ENCODE data around the gene DENND5A. TPM values are rescaled to one million over a fixed set of nuclear protein-coding genes. Genes with fewer than 3 reads are reported as not detected.

Gene DENND5A
- total and polyA plus RNA-seq, 4 donors = 7.9 to 45.8 (median 18.2) TPM

DNA sequence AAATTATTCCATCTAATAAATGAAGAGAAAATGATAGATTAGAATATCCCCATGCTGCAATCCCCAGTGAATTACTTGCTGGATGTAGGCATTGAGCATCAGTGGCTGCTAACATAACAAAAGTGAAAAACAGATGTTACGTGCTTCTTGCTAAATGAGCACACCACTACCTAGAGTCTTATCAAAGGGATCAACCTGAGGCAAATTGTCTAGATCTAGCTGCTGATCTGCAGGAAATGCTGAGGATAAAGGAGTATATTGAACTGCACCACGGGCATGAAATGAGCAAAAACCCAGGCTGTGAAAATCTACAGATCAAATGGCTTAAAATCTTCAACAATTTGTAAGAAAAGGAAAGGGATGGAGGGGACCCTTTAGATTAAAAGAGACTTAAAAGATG is 128.4 kb downstream of the DENND5A start:
- Histone ChIP-seq H3K9me3 (ENCODE audit: control insufficient read depth in 4 of 4, low read length in 3 of 4) (no peaks in the 10 kb centered on the region), H3K36me3 (ENCODE audit: control insufficient read depth in 4 of 4, insufficient read depth in 3 of 4, low read depth in 1 of 4, low read length in 3 of 4) (peaks cover 2 to 13% (median 3%) of the 10 kb centered on the region in 4 donors), H3K27ac (ENCODE audit: low read depth in 1 of 2, low read length in 2 of 2) (no peak overlapping the region), H3K27me3 (ENCODE audit: control insufficient read depth in 4 of 4, insufficient read depth in 4 of 4, low read length in 3 of 4) (no peaks in the 10 kb centered on the region), H3K4me3 (ENCODE audit: low read depth in 1 of 3, low read length in 3 of 3) (no peak overlapping the region), H3K4me1 (ENCODE audit: control insufficient read depth in 4 of 4, insufficient read depth in 4 of 4, low read length in 3 of 4) (peaks cover 0 to 23% (median 13%) of the 10 kb centered on the region in 4 donors), H3K9ac (ENCODE audit: low read depth in 1 of 2, low read length in 2 of 2) (no peak overlapping the region)
- TF ChIP-seq TAF1 (conservative IDR thresholded peaks at IDR 0.05) = no peak
- no peak for TF ChIP-seq GABPA (IDR thresholded peaks at IDR 0.05 in 1 of 2, conservative IDR thresholded peaks at IDR 0.05 in 1 of 2)
- TF ChIP-seq, protein P1, sequence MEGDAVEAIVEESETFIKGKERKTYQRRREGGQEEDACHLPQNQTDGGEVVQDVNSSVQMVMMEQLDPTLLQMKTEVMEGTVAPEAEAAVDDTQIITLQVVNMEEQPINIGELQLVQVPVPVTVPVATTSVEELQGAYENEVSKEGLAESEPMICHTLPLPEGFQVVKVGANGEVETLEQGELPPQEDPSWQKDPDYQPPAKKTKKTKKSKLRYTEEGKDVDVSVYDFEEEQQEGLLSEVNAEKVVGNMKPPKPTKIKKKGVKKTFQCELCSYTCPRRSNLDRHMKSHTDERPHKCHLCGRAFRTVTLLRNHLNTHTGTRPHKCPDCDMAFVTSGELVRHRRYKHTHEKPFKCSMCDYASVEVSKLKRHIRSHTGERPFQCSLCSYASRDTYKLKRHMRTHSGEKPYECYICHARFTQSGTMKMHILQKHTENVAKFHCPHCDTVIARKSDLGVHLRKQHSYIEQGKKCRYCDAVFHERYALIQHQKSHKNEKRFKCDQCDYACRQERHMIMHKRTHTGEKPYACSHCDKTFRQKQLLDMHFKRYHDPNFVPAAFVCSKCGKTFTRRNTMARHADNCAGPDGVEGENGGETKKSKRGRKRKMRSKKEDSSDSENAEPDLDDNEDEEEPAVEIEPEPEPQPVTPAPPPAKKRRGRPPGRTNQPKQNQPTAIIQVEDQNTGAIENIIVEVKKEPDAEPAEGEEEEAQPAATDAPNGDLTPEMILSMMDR (IDR thresholded peaks at IDR 0.05; ENCODE audit: low read depth, low read length, missing input control) = no peak
- TF ChIP-seq RXRA (IDR thresholded peaks at IDR 0.05) = no peak
- no peak for TF ChIP-seq RAD21 (IDR thresholded peaks at IDR 0.05)
- TF ChIP-seq JUND (IDR thresholded peaks at IDR 0.05) = no peak
- no peak for TF ChIP-seq YY1 (IDR thresholded peaks at IDR 0.05)
- TF ChIP-seq, protein P2, sequence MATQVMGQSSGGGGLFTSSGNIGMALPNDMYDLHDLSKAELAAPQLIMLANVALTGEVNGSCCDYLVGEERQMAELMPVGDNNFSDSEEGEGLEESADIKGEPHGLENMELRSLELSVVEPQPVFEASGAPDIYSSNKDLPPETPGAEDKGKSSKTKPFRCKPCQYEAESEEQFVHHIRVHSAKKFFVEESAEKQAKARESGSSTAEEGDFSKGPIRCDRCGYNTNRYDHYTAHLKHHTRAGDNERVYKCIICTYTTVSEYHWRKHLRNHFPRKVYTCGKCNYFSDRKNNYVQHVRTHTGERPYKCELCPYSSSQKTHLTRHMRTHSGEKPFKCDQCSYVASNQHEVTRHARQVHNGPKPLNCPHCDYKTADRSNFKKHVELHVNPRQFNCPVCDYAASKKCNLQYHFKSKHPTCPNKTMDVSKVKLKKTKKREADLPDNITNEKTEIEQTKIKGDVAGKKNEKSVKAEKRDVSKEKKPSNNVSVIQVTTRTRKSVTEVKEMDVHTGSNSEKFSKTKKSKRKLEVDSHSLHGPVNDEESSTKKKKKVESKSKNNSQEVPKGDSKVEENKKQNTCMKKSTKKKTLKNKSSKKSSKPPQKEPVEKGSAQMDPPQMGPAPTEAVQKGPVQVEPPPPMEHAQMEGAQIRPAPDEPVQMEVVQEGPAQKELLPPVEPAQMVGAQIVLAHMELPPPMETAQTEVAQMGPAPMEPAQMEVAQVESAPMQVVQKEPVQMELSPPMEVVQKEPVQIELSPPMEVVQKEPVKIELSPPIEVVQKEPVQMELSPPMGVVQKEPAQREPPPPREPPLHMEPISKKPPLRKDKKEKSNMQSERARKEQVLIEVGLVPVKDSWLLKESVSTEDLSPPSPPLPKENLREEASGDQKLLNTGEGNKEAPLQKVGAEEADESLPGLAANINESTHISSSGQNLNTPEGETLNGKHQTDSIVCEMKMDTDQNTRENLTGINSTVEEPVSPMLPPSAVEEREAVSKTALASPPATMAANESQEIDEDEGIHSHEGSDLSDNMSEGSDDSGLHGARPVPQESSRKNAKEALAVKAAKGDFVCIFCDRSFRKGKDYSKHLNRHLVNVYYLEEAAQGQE (IDR thresholded peaks at IDR 0.05) = no peak
- TF ChIP-seq, protein P3, sequence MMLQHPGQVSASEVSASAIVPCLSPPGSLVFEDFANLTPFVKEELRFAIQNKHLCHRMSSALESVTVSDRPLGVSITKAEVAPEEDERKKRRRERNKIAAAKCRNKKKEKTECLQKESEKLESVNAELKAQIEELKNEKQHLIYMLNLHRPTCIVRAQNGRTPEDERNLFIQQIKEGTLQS (IDR thresholded peaks at IDR 0.05) = no peak
- TF ChIP-seq, protein P4, sequence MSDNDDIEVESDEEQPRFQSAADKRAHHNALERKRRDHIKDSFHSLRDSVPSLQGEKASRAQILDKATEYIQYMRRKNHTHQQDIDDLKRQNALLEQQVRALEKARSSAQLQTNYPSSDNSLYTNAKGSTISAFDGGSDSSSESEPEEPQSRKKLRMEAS (IDR thresholded peaks at IDR 0.05) = no peak
- TF ChIP-seq EGR1 (IDR thresholded peaks at IDR 0.05; ENCODE audit: low read depth in 2 of 2) = no peak
- TF ChIP-seq HNF4G (IDR thresholded peaks at IDR 0.05) = no peak
- TF ChIP-seq FOXA2 (IDR thresholded peaks at IDR 0.05) = no peak
- no peak for TF ChIP-seq SP1 (IDR thresholded peaks at IDR 0.05)
- no peak for TF ChIP-seq FOXA1 (IDR thresholded peaks at IDR 0.05)
- TF ChIP-seq, protein P5, sequence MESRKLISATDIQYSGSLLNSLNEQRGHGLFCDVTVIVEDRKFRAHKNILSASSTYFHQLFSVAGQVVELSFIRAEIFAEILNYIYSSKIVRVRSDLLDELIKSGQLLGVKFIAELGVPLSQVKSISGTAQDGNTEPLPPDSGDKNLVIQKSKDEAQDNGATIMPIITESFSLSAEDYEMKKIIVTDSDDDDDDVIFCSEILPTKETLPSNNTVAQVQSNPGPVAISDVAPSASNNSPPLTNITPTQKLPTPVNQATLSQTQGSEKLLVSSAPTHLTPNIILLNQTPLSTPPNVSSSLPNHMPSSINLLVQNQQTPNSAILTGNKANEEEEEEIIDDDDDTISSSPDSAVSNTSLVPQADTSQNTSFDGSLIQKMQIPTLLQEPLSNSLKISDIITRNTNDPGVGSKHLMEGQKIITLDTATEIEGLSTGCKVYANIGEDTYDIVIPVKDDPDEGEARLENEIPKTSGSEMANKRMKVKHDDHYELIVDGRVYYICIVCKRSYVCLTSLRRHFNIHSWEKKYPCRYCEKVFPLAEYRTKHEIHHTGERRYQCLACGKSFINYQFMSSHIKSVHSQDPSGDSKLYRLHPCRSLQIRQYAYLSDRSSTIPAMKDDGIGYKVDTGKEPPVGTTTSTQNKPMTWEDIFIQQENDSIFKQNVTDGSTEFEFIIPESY (IDR thresholded peaks at IDR 0.05) = no peak
- no peak for TF ChIP-seq NR2F2 (IDR thresholded peaks at IDR 0.05)
- 94% methylated on average over 2 of the region's 2 CpGs for WGBS
- DNase-seq (ENCODE audit: low spot score) = no peak

Data from liver (tissue), 9 donors.